ENCODE results near the gene MGA. TPM values are rescaled to one million over a fixed set of nuclear protein-coding genes. Genes with fewer than 3 reads are reported as not detected.

MGA gene
- polyA plus RNA-seq, 3 donors: 2.7 to 6.9 (median 4.2) TPM

DNA sequence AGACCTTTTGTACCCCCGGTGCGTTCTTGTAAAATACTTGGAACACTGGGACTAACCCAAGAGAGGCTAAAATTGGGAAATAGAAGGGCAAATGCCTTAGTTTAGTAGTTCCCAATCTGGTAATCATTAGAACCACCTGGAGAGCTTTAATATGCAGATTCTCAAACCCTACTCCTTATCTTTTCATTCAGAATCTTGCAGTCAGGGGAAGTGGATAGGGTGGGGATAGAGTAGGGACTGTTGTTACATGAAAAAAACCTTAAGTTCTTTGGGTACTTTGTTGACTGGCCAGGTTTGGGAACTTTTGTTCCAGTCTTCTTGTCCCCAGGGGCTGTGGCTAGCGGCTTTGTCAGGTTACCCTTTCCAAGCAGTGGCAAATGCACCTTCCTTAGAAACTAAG is 130.0 kb downstream of the MGA start:
- H3K27me3 ChIP-seq (ENCODE audit: control insufficient read depth in 2 of 2, insufficient read depth in 2 of 2, low read length in 2 of 2): no peaks in the 10 kb centered on the region
- H3K4me1 ChIP-seq (ENCODE audit: control insufficient read depth in 1 of 2, insufficient read depth in 2 of 2, low read length in 2 of 2): no peaks in the 10 kb centered on the region
- TF ChIP-seq, protein P1, sequence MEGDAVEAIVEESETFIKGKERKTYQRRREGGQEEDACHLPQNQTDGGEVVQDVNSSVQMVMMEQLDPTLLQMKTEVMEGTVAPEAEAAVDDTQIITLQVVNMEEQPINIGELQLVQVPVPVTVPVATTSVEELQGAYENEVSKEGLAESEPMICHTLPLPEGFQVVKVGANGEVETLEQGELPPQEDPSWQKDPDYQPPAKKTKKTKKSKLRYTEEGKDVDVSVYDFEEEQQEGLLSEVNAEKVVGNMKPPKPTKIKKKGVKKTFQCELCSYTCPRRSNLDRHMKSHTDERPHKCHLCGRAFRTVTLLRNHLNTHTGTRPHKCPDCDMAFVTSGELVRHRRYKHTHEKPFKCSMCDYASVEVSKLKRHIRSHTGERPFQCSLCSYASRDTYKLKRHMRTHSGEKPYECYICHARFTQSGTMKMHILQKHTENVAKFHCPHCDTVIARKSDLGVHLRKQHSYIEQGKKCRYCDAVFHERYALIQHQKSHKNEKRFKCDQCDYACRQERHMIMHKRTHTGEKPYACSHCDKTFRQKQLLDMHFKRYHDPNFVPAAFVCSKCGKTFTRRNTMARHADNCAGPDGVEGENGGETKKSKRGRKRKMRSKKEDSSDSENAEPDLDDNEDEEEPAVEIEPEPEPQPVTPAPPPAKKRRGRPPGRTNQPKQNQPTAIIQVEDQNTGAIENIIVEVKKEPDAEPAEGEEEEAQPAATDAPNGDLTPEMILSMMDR (IDR thresholded peaks at IDR 0.05): no peak
- H4K20me1 ChIP-seq (ENCODE audit: insufficient read depth, low read length): peaks cover 5% of the 10 kb centered on the region
- no peak overlapping the region for H3K4me3 ChIP-seq (replicated peaks in 1 of 3; ENCODE audit: low read depth in 2 of 3, low read length in 3 of 3)
- Mint-ChIP-seq H3K36me3 (peaks cover 0 to 6% of the 10 kb centered on the region in 2 donors), H3K4me3 (no peak overlapping the region), H3K27me3 (ENCODE audit: low read depth in 3 of 3) (no peaks in the 10 kb centered on the region), H3K9me3 (no peaks in the 10 kb centered on the region), H3K27ac (no peak overlapping the region), H3K4me1 (peaks cover 16% of the 10 kb centered on the region)
- no peak overlapping the region for H2AFZ ChIP-seq (ENCODE audit: insufficient read depth, low read depth, low read length, poor library complexity, severe bottlenecking)
- no peak for DNase-seq
- 83% methylated on average over 1 of the region's 3 CpGs for WGBS (ENCODE audit: insufficient coverage)
- no peak overlapping the region for H3K9ac ChIP-seq (ENCODE audit: insufficient read depth, low read length, poor library complexity, severe bottlenecking)
- H3K9me3 ChIP-seq (replicated peaks in 1 of 2; ENCODE audit: control insufficient read depth in 1 of 2, insufficient read depth in 1 of 2, low read length in 2 of 2): no peaks in the 10 kb centered on the region
- intact Hi-C loops (cut with micrococcal nuclease): no loop called here
- no peak overlapping the region for H3K27ac ChIP-seq (ENCODE audit: low read depth in 1 of 2, low read length in 2 of 2)
- no peaks in the 10 kb centered on the region for H3K79me2 ChIP-seq (ENCODE audit: insufficient read depth, low read length)
- H3K36me3 ChIP-seq (replicated peaks in 1 of 2; ENCODE audit: control insufficient read depth in 1 of 2, insufficient read depth in 2 of 2, low read length in 2 of 2): no peaks in the 10 kb centered on the region
- no peak overlapping the region for H3K4me2 ChIP-seq (replicated peaks; ENCODE audit: extremely low read depth, low read length, poor library complexity, severe bottlenecking)

GRCh38 chr15:41790756-41791546 is 130.7 kb downstream of the MGA start:
- Histone ChIP-seq H3K79me2 (ENCODE audit: insufficient read depth, low read length) (no peaks in the 10 kb centered on the region), H2AFZ (ENCODE audit: insufficient read depth, low read depth, low read length, poor library complexity, severe bottlenecking) (no peak overlapping the region), H3K9me3 (replicated peaks in 1 of 2; ENCODE audit: control insufficient read depth in 1 of 2, insufficient read depth in 1 of 2, low read length in 2 of 2) (no peaks in the 10 kb centered on the region), H3K4me1 (ENCODE audit: control insufficient read depth in 1 of 2, insufficient read depth in 2 of 2, low read length in 2 of 2) (no peaks in the 10 kb centered on the region), H3K9ac (ENCODE audit: insufficient read depth, low read length, poor library complexity, severe bottlenecking) (no peak overlapping the region), H3K27me3 (ENCODE audit: control insufficient read depth in 2 of 2, insufficient read depth in 2 of 2, low read length in 2 of 2) (no peaks in the 10 kb centered on the region), H3K36me3 (replicated peaks in 1 of 2; ENCODE audit: control insufficient read depth in 1 of 2, insufficient read depth in 2 of 2, low read length in 2 of 2) (no peaks in the 10 kb centered on the region), H4K20me1 (ENCODE audit: insufficient read depth, low read length) (peaks cover 5% of the 10 kb centered on the region), H3K4me2 (replicated peaks; ENCODE audit: extremely low read depth, low read length, poor library complexity, severe bottlenecking) (no peak overlapping the region), H3K4me3 (replicated peaks in 1 of 3; ENCODE audit: low read depth in 2 of 3, low read length in 3 of 3) (no peak overlapping the region), H3K27ac (ENCODE audit: low read depth in 1 of 2, low read length in 2 of 2) (no peak overlapping the region)
- intact Hi-C loops (cut with micrococcal nuclease): no loop called here
- H3K4me3 Mint-ChIP-seq: no peak overlapping the region
- no peaks in the 10 kb centered on the region for H3K27me3 Mint-ChIP-seq (ENCODE audit: low read depth in 3 of 3)
- DNase-seq: no peak
- H3K27ac Mint-ChIP-seq: peak overlapping the region in 1 of 7 donors; percentile 43
- no peaks in the 10 kb centered on the region for H3K9me3 Mint-ChIP-seq
- TF ChIP-seq, protein P1 (IDR thresholded peaks at IDR 0.05): no peak
- WGBS (ENCODE audit: insufficient coverage): 41% methylated on average over 4 of the region's 5 CpGs
- H3K36me3 Mint-ChIP-seq: peaks cover 0 to 6% of the 10 kb centered on the region in 2 donors
- H3K4me1 Mint-ChIP-seq: peaks cover 17% of the 10 kb centered on the region
